ENCODE data around the gene TEDC1. TPM values are rescaled to one million over a fixed set of nuclear protein-coding genes. Genes with fewer than 3 reads are reported as not detected.
"Not testable (repeated sequence)": the region's sequence is repeated elsewhere in the genome, so short reads cannot be mapped to it uniquely, and the experiment has no call there.

The TEDC1 gene
- total RNA-seq, 2 donors from 2014 or later: 7.9 to 15.4 TPM

DNA sequence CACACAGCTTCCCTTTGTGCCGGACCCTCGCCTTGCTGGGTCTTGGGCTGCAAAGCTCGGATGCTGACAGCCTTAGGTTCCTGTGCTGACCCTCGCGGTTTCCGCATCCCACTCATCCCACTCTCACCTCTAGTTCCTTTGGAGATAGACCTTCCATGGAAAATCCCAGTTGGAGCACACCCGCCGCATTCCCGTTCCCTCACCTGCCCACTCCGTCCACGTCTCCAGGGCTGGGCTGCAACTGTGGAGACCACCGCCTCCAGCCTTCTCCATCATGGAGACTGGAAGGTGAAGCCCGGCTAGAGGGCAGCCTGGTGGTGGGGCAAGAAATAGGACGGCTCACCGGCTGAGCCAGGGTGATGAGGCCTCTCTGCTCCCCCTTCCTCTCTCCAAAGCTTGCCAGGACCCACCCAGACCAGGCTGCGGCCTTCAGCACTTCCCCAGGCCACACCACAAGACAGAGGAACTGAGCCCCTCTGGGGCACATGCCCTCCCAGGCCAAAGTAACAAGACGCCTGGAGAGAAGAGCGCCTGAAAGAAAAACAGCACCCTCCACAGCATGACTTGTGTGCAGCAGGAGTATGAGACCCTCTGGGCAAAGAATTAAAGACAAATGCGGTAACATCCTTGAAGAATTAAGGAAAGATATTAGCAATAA lies 50.3 kb downstream of the TEDC1 start:
- DNase-seq (ENCODE audit: low spot score): no peak
- intact Hi-C loops (cut with DNase I): no loop called here

DNA sequence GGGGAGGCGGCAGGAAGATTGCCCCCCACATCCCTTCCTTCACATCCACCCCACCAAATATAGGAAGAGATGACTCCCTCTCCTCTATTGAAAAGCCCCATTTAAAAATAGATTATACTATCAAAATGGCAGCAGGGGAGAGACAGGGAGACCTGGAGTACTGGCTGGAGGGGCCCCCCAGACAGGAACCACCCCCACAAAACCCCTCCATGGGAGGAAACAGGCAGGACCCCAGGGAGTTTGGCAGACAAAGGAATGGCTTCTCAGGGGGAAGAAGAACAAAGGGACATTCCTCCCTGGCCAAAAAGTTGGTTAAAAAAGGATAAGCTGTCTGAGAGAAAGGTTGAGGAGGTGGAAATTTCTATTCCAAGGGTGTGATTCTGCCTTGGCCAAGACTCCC lies 54.6 kb downstream of the TEDC1 start:
- DNase-seq (ENCODE audit: low spot score); intact Hi-C loops (cut with DNase I): not testable (repeated sequence)

DNA sequence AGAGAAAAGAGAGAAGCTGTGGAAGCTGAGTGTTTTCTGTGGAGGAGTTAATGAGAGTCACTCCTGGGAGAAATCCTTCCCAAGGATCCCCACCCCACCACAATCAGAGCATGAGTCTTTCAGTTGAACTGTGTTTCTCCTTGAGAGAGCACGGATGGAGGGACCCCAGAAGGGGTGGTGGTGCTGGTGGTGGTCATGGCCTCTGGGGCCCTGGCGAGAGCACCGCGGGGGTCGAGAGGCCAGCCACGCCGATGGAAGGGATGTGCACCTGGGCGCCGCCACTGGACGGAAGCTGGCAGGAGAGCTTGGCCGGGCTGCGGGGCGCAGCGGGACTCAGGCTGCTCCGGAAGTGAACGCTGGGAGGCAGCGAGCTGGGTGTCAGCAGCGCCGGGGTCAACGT lies 55.4 kb downstream of the TEDC1 start:
- not testable (repeated sequence) for DNase-seq (ENCODE audit: low spot score)

DNA sequence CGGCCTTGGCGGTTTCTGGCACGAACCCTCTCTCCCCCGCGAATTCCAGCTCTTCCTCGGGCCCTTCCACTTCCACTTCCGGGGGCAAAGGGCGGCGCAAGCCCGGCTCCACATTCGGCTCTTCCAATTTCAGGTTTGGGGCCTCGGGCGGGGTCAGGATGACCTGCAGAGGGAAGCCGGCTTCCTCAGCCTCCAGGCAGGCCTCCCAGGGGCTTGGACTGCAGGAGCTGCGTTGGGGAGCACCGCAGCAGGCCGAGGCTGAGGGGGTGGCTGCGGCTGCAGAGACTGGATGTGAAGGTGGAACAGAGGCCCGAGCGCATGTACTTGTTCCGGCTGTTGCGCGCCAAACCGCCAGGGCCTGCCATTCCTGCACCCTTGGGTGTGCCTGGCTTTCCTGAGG lies 56.0 kb downstream of the TEDC1 start:
- DNase-seq (ENCODE audit: low spot score); intact Hi-C loops (cut with DNase I): not testable (repeated sequence)

More for the DNA sequence above, 55.4 kb downstream of the TEDC1 start:
- intact Hi-C loops (cut with DNase I): not testable (repeated sequence)

DNA sequence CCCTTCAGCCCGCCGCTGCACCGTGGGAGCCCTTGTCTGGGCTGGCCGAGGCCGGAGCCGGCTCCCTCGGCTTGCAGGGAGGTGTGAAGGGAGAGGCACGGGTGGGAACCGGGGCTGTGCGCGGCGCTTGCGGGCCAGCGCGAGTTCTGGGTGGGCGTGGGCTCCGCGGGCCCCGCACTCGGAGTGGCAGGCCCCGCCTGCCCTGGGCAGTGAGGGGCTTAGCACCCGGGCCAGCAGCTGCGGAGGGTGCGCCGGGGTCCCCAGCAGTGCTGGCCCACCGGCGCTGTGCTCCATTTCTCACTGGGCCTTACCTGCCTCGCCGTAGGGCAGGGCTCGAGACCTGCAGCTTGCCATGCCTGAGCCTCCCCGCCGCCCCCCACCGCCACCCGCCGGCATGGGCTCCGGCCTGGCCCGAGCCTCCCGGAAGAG lies 56.7 kb downstream of the TEDC1 start:
- intact Hi-C loops (cut with DNase I): no loop called here
- DNase-seq (ENCODE audit: low spot score): no peak

Other genes with a start within 250 kb of the TEDC1 start
- 10 to 100 TPM; 38.4 to 42.4 TPM for gene BTBD6, start 242.7 kb upstream of the TEDC1 start, total RNA-seq
- 10 to 100 TPM; 18.8 to 19.4 TPM for gene BRF1, start 190.2 kb upstream of the TEDC1 start, total RNA-seq
- 10 to 100 TPM; 61.3 to 69.4 TPM for gene PACS2, start 176.5 kb upstream of the TEDC1 start, total RNA-seq
- gene TEX22, start 92.7 kb upstream of the TEDC1 start, total RNA-seq: under 1 TPM; 0.23 to 0.71 TPM
- gene MTA1, start 71.4 kb upstream of the TEDC1 start, total RNA-seq: 10 to 100 TPM; 60.7 to 62.0 TPM
- gene CRIP2, start 16.4 kb upstream of the TEDC1 start, total RNA-seq: 100 to 1,000 TPM; 187 to 199 TPM
- gene CRIP1, start 4.4 kb upstream of the TEDC1 start, total RNA-seq: 100 to 1,000 TPM; 122 to 285 TPM
- 1 to 10 TPM; 1.9 to 2.2 TPM for gene TMEM121, start 35.3 kb downstream of the TEDC1 start, total RNA-seq

Measured in posterior vena cava (tissue), 2 donors.